ENCODE data around the gene SCN4B. TPM values are rescaled to one million over a fixed set of nuclear protein-coding genes. Genes with fewer than 3 reads are reported as not detected.

The SCN4B gene
- total and polyA plus RNA-seq, 2 of the 8 experiments (the other 6 are each of a cell fraction or from before 2014, with no cell fraction given): 2.8 to 4.9 TPM

DNA sequence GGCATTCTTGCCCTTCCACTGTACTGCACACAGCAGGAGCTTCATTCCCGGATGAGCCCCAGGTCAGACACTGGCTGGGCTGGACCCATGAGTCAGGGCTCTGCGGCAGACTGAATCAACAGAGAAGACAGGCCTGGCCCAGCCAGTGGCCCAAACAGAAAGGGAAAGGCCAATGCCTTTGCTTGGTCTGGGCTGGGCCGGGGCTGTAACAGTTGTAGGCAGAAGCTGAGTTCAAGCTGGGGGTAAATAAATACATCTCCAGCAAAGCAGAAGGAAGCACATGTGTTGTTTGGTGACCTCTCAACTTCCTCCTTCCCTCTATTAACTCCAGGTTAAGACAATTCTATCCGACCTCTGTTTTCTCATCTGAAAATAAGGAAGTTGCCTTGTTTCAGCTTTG is 64.1 kb downstream of the SCN4B start:
- Histone ChIP-seq H3K18ac (ENCODE audit: extremely low read depth, low read length) (no peak overlapping the region), H3K79me2 (ENCODE audit: control insufficient read depth in 1 of 2, insufficient read depth in 2 of 2, low read length in 2 of 2) (no peaks in the 10 kb centered on the region), H3K4me2 (ENCODE audit: insufficient read depth in 1 of 2, low read depth in 2 of 2, low read length in 2 of 2) (no peak overlapping the region), H2BK120ac (replicated peaks; ENCODE audit: low read depth, low read length) (no peak overlapping the region), H3K79me1 (ENCODE audit: low read depth, low read length) (no peaks in the 10 kb centered on the region), H3K23me2 (ENCODE audit: low read depth, low read length) (peaks cover 2% of the 10 kb centered on the region; the same call in 1 of the 2 replicates), H3K56ac (replicated peaks; ENCODE audit: insufficient read length, low read depth, low read length) (no peak overlapping the region), H3K27me3 (replicated peaks in 1 of 4; ENCODE audit: control insufficient read depth in 3 of 4, extremely low read depth in 1 of 4, insufficient read depth in 3 of 4, low read length in 3 of 4) (no peaks in the 10 kb centered on the region), H2BK5ac (ENCODE audit: low read depth, low read length) (no peak overlapping the region), H4K91ac (replicated peaks; ENCODE audit: insufficient read length, low read length) (no peak overlapping the region), H3K36me3 (ENCODE audit: control insufficient read depth in 2 of 4, insufficient read depth in 4 of 4, low read length in 3 of 4) (no peaks in the 10 kb centered on the region), H4K20me1 (replicated peaks in 1 of 2; ENCODE audit: control insufficient read depth in 1 of 2, insufficient read depth in 2 of 2, low read length in 2 of 2) (no peaks in the 10 kb centered on the region), H3K9me3 (ENCODE audit: insufficient read depth in 2 of 2, low read depth in 1 of 2, low read length in 1 of 2) (peaks cover 8 to 21% of the 10 kb centered on the region in 2 experiments; a peak in 3 of 4 replicates), H3K23ac (ENCODE audit: insufficient read length) (no peak overlapping the region), H4K8ac (ENCODE audit: extremely low read depth, insufficient read depth, low read length) (no peak overlapping the region), H3K27ac (ENCODE audit: low read depth, low read length) (no peak overlapping the region), H3K14ac (ENCODE audit: insufficient read length) (no peak overlapping the region), H3K9ac (replicated peaks in 1 of 4; ENCODE audit: extremely low read depth in 1 of 4, low read depth in 3 of 4, low read length in 3 of 4) (no peak overlapping the region), H2AFZ (ENCODE audit: low read length) (no peak overlapping the region), H3K4me1 (replicated peaks in 1 of 4; ENCODE audit: control insufficient read depth in 3 of 4, insufficient read depth in 4 of 4, low read length in 3 of 4) (no peaks in the 10 kb centered on the region), H4K5ac (ENCODE audit: insufficient read length, low read depth, low read length) (no peak overlapping the region), H2AK5ac (ENCODE audit: low read depth, low read length) (no peak overlapping the region), H2BK20ac (ENCODE audit: low read length) (no peak overlapping the region), H3K4ac (replicated peaks; ENCODE audit: insufficient read length, low read depth, low read length) (no peak overlapping the region), H2BK12ac (ENCODE audit: low read depth, low read length) (no peak overlapping the region), H2BK15ac (ENCODE audit: low read length) (no peak overlapping the region), H3K4me3 (ENCODE audit: extremely low read depth in 1 of 4, insufficient read depth in 2 of 4, low read depth in 3 of 4, low read length in 4 of 4) (no peak overlapping the region)
- DNase-seq (ENCODE audit: low read depth in 1 of 2, low spot score in 2 of 2) (no peak), FAIRE-seq (no peak)
- 89% methylated on average over 4 of the region's 4 CpGs; no CpG with 5 or more reads in 1 of the 2 experiments for WGBS, 2 experiments (ENCODE audit: extremely low coverage in 1 of 2, insufficient coverage in 1 of 2, insufficient read length in 1 of 2, insufficient replicate concordance in 2 of 2, low coverage in 1 of 2, low lambda C conversion rate in 2 of 2, missing lambda C conversion rate in 1 of 2)
- POLR2A ChIA-PET (ENCODE audit: partially characterized antibody): no interaction called here
- TF ChIP-seq EZH2 (IDR thresholded peaks at IDR 0.05; ENCODE audit: low read depth, low read length, severe bottlenecking) (no peak), BCL11A (IDR thresholded peaks at IDR 0.05; ENCODE audit: low read depth in 2 of 2, low read length in 2 of 2) (no peak), JUND (IDR thresholded peaks at IDR 0.05; ENCODE audit: low read length) (no peak), SIRT6 (IDR thresholded peaks at IDR 0.05; ENCODE audit: low read length) (no peak), YY1 (IDR thresholded peaks at IDR 0.05; ENCODE audit: low read depth, low read length) (no peak), BACH1 (IDR thresholded peaks at IDR 0.05; ENCODE audit: low read length) (no peak), TAF1 (IDR thresholded peaks at IDR 0.05; ENCODE audit: low read depth, low read length) (no peak)
- CTCF ChIA-PET (ENCODE audit: partially characterized antibody): no interaction called here

Data from H1 (cell line).